ENCODE data around the gene MAPK6.

- no peak for TF ChIP-seq CTCF (IDR thresholded peaks at IDR 0.05; ENCODE audit: insufficient read depth, low read depth, low read length)
- no peak for TF ChIP-seq EZH2 (IDR thresholded peaks at IDR 0.05; ENCODE audit: insufficient read depth, low read length)
Observed at GRCh38 chr15:52008359-52008697, 10.7 kb upstream of the MAPK6 start.
